Activated naive CD4-positive, alpha-beta T cell treated with anti-CD3 and anti-CD28 coated beads, Interleukin-2, amount 50 U/mL, for 72 hours (primary cell): ENCODE results near the gene ANXA10. TPM values are rescaled to one million over a fixed set of nuclear protein-coding genes. Genes with fewer than 3 reads are reported as not detected.
"Not testable (repeated sequence)": the region's sequence is repeated elsewhere in the genome, so short reads cannot be mapped to it uniquely, and the experiment has no call there.

Experiments used
- ATAC-seq, 2 donors: fragments of 150-1000 bp; cut with Tn5 transposase; 2 replicates each; pipeline ENCODE4 v1.10.0; 2021; ENCODE audit warnings: mild to moderate bottlenecking in 2 of 2, moderate library complexity in 2 of 2
- DNase-seq, 2 donors: peaks; one replicate each; pipeline ENCODE4 v3.0.0; 2021 to 2022; ENCODE audit warnings: low spot score in 2 of 2
- H3K27ac Mint-ChIP-seq, 2 donors: one replicate each; pipeline ENCODE4 v1.8.0; 2022; ENCODE audit warnings: mild to moderate bottlenecking in 2 of 2, mixed read lengths in 2 of 2
- H3K36me3 Mint-ChIP-seq, 2 donors: one replicate each; pipeline ENCODE4 v1.8.0; 2022; ENCODE audit warnings: mixed read lengths in 2 of 2
- H3K9me3 Mint-ChIP-seq, 2 donors: one replicate each; pipeline ENCODE4 v1.8.0; 2022; ENCODE audit warnings: mixed read lengths in 2 of 2
- total RNA-seq, 2 donors: library from RNA; stranded (reverse); gene quantifications; one replicate each; pipeline ENCODE4 v1.2.3, GENCODE V29; 2022

The ANXA10 gene
- total RNA-seq, 2 donors from 2014 or later, result not detected

DNA sequence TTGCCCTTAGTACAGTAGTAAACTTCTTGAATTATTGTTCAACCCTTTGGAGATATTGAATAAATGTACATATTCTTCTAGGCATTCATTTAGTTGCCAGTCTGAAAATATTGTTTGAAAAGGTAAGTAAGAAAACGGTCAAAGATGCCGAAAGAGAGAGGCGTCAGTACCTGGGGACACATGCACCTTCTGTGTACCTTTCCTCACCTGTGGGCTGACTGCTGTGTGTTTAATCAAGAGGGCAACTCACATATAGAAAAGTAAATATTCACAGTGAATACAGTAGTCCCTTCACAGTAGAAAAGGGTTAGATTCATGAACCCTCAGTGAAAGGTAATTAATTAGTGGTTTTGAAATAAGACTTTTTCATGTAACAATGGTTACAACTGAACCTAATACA lies 6.9 kb downstream of the ANXA10 start:
- H3K36me3 Mint-ChIP-seq, result no peaks in the 10 kb centered on the region
- H3K27ac Mint-ChIP-seq, result no peak overlapping the region
- DNase-seq (no peak), ATAC-seq (no peak)
- peaks cover 0 to 5% of the 10 kb centered on the region in 2 donors for H3K9me3 Mint-ChIP-seq

DNA sequence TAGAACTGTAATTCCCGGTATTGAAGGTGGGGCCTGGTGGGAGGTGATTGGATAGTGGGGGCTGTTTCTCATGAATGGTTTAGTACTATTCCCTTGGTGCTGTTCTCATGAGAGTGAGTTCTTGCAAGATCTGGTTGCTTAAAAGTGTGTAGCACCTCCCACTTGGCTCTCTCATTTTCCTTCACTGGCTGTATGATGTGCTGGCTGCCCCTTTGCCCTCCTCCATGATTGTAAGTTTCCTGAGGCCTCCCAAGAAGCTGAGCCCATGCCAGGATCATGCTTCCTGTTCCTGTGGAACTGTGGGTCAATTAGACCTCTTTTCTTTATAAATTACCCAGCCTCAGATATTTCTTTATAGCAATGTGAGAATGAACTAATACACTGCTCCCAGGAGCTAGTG lies 8.7 kb downstream of the ANXA10 start:
- H3K27ac Mint-ChIP-seq, result no peak overlapping the region
- no peak for DNase-seq
- H3K36me3 Mint-ChIP-seq, result no peaks in the 10 kb centered on the region
- ATAC-seq, result no peak
- H3K9me3 Mint-ChIP-seq, result peaks cover 0 to 5% of the 10 kb centered on the region in 2 donors

DNA sequence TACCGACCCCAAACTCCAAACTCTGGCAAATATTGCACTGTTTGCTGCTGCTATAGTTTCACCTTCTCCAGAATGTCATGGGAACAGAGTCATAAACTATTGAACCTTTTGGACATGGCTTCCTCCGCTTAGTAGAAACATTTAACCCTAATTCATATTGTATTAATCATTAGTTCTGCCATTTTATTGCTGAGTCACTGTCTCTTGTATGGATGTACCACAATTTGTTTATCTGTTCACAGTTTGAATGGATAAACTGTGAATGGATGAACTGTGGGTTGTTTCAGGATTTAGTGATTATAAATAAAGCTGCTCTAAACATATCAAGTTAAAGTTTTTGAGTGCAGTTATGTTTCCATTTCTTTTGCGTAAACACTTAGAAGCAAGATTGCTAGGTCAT lies 10.1 kb downstream of the ANXA10 start:
- ATAC-seq (no peak), DNase-seq (no peak)
- no peak overlapping the region for H3K27ac Mint-ChIP-seq
- H3K36me3 Mint-ChIP-seq, result no peaks in the 10 kb centered on the region
- peaks cover 0 to 5% of the 10 kb centered on the region in 2 donors for H3K9me3 Mint-ChIP-seq

DNA sequence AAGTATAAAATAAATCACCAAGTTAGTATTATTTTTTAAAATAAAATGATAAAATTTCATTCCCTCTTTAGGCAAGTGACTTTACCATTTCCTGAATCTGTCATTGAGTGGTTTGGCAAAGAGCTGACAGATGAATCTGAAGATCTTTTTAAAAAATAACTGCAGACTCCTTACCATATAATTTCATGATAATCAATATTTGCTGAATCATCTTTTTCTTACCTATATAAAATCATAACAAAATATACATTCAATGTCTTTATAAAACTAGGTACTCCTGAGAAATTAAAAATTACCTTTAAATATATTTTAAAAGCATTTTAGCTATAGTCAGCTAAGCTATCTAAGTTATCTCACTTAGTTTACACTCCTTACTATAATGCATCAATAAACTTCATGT lies 17.2 kb downstream of the ANXA10 start:
- H3K9me3 Mint-ChIP-seq, result no peaks in the 10 kb centered on the region
- no peak for ATAC-seq

DNA sequence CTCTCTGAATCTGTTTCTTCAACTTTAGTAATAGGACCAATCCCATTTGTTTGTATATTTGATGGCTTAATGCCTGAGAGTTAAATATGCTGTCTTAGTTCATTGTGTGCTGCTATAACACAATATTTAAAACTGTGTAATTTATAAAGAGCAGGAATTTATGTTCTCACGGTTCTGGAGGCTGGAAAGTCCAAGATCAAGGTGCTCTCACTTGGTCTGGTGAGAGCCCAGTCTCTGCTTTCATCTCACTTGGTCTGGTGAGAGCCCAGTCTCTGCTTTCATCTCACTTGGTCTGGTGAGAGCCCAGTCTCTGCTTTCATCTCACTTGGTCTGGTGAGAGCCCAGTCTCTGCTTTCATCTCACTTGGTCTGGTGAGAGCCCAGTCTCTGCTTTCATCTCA lies 20.7 kb downstream of the ANXA10 start:
- not testable (repeated sequence) for H3K9me3 Mint-ChIP-seq, DNase-seq, ATAC-seq, H3K36me3 Mint-ChIP-seq, H3K27ac Mint-ChIP-seq

More for the DNA sequence above, 17.2 kb downstream of the ANXA10 start:
- DNase-seq, result no peak
- no peaks in the 10 kb centered on the region for H3K36me3 Mint-ChIP-seq
- H3K27ac Mint-ChIP-seq, result no peak overlapping the region

DNA sequence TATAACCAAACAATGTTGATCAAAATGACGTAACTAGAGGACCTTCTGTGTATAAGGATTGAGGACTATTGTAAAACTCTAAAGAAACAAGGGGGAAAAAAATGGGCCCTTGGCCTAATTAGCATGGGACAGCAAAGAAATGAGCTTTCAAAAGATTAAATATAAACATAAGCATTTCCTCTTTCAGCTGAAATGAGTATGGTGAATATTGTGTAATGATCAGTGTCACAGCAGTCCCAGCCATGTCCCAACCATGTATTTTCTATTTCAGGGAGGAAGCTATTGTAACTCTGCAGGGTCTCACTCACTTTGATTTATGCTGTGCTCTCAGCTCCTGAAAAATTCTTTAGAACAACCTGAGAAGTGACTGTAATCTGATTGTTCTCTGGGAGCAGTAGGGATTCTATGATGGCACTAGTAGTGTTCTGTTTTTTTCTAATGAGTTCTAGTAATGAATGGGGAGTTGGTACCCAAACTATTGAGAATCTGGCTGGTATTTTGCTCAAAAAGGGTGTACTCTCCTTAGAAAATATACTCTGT lies 25.8 kb downstream of the ANXA10 start:
- H3K36me3 Mint-ChIP-seq, result no peaks in the 10 kb centered on the region
- ATAC-seq, result no peak
- H3K27ac Mint-ChIP-seq, result no peak overlapping the region
- peaks cover 0 to 5% of the 10 kb centered on the region in 2 donors for H3K9me3 Mint-ChIP-seq
- no peak for DNase-seq

DNA sequence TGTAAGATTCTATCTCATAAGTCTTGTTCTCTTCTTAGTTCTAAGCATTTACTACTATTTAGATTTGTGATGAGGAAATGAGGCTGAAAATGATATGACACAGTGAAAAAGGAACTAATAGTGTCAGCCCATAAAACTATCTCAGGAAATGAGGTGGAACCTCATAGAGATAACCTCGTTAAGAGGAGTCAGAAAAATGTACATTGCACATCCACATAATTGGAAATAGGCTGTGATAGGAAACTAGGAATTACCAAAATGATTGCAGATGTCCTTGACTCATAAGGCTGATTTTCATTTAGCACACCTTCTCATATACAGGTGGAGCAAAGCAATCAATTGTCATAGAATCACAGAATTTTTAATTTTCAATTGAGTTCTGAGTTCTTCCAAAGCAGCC lies 26.8 kb downstream of the ANXA10 start:
- ATAC-seq, result no peak
- Mint-ChIP-seq H3K36me3 (no peaks in the 10 kb centered on the region), H3K27ac (no peak overlapping the region), H3K9me3 (peaks cover 0 to 8% of the 10 kb centered on the region in 2 donors)
- DNase-seq, result no peak

DNA sequence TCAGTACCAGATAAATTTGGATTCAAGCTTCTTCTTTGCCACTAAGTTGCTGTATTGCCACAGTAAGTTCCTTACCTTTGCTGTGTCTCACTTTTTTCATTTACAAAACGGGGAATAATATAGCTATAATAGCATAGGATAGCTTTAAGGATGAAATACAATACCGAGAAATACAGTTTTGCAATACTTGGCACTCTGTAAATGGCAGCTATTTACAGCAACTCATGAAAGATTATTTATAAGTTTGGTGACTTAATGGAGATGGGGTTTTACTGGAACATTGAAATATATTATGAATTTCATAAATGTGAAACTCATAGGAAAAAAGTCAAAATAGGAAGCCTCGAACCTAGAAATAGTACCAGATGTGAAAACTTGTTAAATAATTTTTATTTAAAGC lies 27.6 kb downstream of the ANXA10 start:
- no peak for ATAC-seq

DNA sequence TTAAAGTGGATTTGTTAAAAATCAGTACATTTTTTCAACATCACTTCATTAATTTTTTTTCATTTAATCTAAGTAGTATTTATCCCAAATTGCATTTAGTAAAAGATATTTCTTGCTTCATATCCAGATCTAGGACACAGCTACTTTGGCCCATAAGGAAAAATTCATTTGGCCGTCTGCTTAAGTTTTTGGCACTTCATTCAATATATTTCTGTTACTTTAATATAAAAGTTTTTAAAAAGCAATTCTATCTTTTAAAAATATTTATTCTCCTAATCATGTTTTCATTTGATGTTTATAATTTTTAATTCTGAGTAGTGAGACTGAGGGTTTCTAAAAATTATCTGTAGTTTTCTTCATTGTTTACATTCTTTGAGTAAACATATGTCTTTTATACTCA lies 28.5 kb downstream of the ANXA10 start:
- DNase-seq, result no peak
- peaks cover 0 to 9% of the 10 kb centered on the region in 2 donors for H3K9me3 Mint-ChIP-seq
- no peak overlapping the region for H3K27ac Mint-ChIP-seq
- no peak for ATAC-seq
- no peaks in the 10 kb centered on the region for H3K36me3 Mint-ChIP-seq

More for the DNA sequence above, 27.6 kb downstream of the ANXA10 start:
- no peak for DNase-seq
- H3K27ac Mint-ChIP-seq, result no peak overlapping the region
- H3K9me3 Mint-ChIP-seq, result peaks cover 0 to 9% of the 10 kb centered on the region in 2 donors
- no peaks in the 10 kb centered on the region for H3K36me3 Mint-ChIP-seq

DNA sequence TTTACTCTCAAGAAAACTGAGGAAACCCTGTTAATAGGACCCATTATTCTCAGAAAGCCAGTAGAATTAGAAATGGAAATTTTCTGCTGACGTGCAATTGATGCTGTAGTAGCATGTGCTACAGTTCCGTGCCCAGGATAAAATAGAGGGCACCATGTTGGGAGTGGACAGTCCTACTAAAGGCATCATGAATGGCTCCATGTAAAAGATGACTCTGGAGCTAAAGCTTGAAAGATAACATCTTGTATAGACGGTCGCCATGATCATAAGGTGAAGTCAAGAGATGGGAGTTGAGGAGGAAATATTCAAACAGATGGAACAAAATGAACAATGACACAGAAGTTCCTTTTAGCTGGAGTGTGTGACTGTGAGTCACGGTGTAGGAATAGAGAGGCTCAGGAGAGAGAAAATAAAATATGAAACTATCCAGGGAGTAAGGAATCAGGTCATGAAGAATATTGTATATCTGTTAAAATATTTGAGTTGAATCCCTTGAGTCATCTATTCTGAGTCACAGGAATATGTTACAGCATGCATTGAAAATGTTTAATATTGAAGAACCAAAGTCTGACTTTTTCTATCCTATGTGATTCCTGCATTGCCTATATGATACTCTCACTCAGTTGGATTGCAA lies 31.8 kb downstream of the ANXA10 start:
- Mint-ChIP-seq H3K27ac (no peak overlapping the region), H3K9me3 (peaks cover 0 to 9% of the 10 kb centered on the region in 2 donors), H3K36me3 (no peaks in the 10 kb centered on the region)
- DNase-seq (no peak), ATAC-seq (no peak)

DNA sequence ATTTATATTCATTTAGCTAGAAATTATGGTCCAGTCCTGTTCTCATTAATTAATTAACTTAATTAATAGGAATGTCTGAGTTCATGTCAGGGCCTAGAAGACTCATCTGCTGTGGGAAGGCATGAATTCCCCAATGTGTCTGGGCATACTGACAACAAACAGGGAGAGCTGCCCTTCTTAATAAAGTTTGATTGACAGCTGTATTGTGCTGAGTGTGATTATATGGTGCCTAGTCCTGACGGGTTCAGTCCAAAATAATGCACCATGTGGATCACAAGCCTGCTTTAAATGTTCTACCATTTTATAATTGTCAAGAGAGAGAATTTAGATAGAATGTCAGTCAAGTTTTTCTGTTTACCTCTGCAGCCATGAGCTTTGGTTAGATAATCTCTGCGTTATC lies 34.6 kb downstream of the ANXA10 start:
- Mint-ChIP-seq H3K27ac (no peak overlapping the region), H3K36me3 (no peaks in the 10 kb centered on the region), H3K9me3 (peaks cover 0 to 9% of the 10 kb centered on the region in 2 donors)
- DNase-seq (no peak), ATAC-seq (no peak)

DNA sequence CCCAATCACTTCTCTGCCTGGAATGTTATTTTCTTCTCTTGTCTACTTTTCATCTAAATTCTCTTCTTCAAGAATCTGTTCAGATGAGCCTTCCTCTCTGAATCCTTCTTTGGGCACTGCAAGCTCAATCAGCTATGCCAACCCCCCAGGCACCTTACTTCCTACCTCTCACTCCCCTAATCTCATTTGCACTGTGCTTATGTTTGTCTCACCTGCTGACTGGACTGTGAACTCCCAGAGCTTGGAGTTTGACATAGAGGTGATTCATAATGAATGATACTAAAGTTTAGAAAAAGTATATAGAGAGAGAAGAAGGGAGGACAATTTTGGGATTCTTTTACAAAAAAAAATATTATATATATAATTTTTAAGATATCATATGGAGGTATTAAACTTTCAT lies 36.3 kb downstream of the ANXA10 start:
- Mint-ChIP-seq H3K27ac (no peak overlapping the region), H3K9me3 (peaks cover 0 to 4% of the 10 kb centered on the region in 2 donors), H3K36me3 (no peaks in the 10 kb centered on the region)
- no peak for DNase-seq
- ATAC-seq, result no peak

DNA sequence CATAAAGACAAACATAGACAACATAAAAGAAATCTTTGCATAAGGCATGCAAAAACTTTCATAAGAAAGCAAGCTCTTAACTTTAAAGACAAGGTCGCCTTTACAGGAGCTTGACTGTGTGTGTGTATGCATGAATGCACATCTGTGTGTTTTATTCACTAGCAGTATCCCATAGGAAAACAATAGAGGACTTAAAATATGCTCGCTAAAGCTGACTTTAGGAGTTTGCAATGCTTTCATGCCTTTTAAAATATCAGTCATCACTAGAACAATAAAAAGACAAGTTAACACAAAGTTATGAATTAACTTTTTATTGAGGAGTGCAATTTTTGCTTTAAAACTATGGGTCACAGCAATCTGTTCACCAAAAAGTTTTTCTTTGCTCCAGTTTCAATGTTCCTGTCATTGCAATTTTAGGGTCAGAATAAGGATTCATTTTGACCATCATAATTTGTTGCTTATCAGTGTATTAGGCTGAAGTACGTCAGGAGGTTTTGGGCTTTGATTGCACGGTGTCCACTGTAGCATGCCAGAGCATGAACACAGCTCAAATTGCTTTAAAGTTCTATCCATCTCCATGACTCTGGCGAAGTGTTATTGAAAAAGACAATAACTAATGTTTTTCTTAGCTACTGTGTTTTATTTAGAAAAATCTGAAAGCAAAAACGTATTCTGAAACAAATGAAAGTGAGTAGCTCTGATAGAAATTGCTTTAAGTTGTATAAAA lies 36.9 kb downstream of the ANXA10 start:
- DNase-seq, result no peak
- Mint-ChIP-seq H3K27ac (no peak overlapping the region), H3K36me3 (no peaks in the 10 kb centered on the region), H3K9me3 (peaks cover 0 to under 1% of the 10 kb centered on the region in 2 donors)
- ATAC-seq, result no peak

DNA sequence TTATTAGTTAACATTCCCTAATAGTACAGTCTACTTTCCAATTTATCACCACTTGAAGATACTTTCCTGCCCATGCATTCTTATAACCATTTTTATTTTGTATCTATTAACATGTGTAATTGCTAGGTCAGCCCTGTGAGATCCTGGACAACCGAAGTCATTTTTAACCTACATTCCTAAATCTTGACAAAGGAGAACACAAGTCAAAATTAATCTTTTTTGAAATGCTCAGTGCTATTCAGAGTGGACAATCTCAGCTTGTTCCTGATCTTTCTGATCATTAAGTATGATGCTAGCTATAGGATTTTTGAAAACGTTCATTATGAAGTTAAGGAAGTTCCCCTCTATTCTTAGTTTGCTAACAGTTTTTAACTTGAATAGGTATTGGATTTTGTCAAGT lies 37.5 kb downstream of the ANXA10 start:
- no peaks in the 10 kb centered on the region for H3K9me3 Mint-ChIP-seq
- no peak overlapping the region for H3K27ac Mint-ChIP-seq
- DNase-seq, result no peak
- no peaks in the 10 kb centered on the region for H3K36me3 Mint-ChIP-seq
- no peak for ATAC-seq

DNA sequence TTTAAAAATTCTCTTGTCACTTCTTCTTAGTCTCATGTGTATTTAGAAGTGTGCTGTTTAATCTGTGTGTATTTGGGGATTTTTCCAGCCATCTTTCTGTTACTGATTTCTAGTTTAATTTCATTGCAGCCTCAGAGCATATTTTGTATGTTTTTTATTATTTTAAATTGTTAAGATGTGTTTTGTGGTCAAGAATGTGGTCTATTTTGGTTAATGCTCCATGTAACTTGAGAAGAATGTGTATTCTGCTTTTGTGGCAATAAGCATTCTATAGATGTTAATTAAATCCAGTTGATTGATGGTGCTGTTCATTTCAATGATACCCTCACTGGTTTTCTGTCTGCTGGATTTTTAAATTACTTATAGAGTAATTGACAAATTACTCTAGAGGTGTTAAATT lies 38.9 kb downstream of the ANXA10 start:
- ATAC-seq (no peak), DNase-seq (no peak)
- H3K9me3 Mint-ChIP-seq, result no peaks in the 10 kb centered on the region
- H3K27ac Mint-ChIP-seq, result no peak overlapping the region
- no peaks in the 10 kb centered on the region for H3K36me3 Mint-ChIP-seq

DNA sequence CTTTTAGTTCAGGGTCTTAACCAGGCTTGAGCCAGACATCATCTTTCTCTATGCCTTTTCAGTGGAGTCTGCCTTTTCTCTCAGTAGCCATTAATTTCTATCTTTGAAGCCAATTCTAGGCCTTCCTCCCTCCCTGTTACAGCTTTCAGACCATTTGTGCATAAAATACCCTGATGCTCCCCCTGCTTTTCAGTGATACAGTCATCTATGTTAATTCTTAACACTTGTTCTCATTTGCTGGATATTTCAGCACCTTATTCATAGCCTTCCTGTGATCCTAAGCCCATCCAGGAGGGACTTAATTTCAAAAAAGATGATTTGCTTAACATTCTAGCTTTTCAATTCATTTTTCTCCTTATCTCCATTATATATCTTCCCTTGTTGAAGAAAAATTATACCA lies 42.3 kb downstream of the ANXA10 start:
- no peak overlapping the region for H3K27ac Mint-ChIP-seq
- DNase-seq, result no peak
- no peaks in the 10 kb centered on the region for H3K36me3 Mint-ChIP-seq
- no peak for ATAC-seq
- H3K9me3 Mint-ChIP-seq, result no peaks in the 10 kb centered on the region

DNA sequence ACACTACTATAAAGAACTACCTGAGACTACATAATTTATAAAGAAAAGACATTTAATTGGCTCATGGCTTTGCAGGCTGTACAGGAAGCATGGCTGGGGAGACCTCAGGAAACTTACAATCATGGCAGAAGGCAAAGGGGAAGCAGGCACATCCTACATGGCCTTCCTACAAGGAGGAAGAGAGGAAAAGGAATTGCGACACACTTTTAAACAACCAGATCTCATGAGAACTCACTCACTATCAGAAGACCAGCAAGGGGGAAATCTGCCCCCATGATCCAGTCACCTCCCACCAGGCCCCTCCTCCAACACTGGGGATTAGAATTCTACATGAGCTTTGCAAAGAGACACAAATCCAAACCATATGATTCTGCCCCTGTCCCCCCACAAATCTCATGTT lies 43.5 kb downstream of the ANXA10 start:
- H3K9me3 Mint-ChIP-seq, H3K27ac Mint-ChIP-seq, H3K36me3 Mint-ChIP-seq, DNase-seq, ATAC-seq: not testable (repeated sequence)

DNA sequence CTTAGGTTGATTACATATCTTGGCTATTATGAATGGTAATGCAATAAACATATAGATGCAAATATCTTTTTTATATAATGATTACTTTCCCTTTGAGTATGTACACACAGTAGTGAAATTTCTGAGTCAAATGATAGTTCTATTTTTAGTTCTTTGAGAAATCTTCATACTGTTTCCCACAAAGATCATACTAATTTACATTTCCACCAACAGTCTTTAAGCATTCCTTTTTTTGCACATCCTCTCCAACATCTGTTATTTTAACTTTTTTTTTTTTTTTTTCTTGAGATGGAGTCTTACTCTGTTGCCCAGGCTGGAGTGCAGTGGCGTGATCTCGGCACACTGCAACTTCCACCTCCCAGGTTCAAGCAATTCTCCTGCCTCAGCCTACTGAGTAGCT lies 45.4 kb downstream of the ANXA10 start:
- not testable (repeated sequence) for H3K27ac Mint-ChIP-seq, ATAC-seq, H3K9me3 Mint-ChIP-seq, H3K36me3 Mint-ChIP-seq, DNase-seq
